ENCODE measurements around the gene OPN4.

The OPN4 gene

GRCh38 chr10:86663576-86664339 is 9.4 kb downstream of the OPN4 start:
- no peak for DNase-seq (ENCODE audit: low spot score)
- TF ChIP-seq CTCF (IDR thresholded peaks at IDR 0.05; ENCODE audit: extremely low read depth, missing control alignments) = no peak

GRCh38 chr10:86664341-86665217 is 10.2 kb downstream of the OPN4 start:
- no peak for TF ChIP-seq CTCF (IDR thresholded peaks at IDR 0.05; ENCODE audit: extremely low read depth, missing control alignments)
- DNase-seq (ENCODE audit: low spot score) = no peak

- no peak for TF ChIP-seq CTCF (IDR thresholded peaks at IDR 0.05; ENCODE audit: extremely low read depth, missing control alignments)
- DNase-seq (ENCODE audit: low spot score) = no peak
Measured at GRCh38 chr10:86665218-86665607, 10.9 kb downstream of the OPN4 start.

GRCh38 chr10:86665868-86666267 is 11.5 kb downstream of the OPN4 start:
- DNase-seq (ENCODE audit: low spot score) = no peak
- no peak for TF ChIP-seq CTCF (IDR thresholded peaks at IDR 0.05; ENCODE audit: extremely low read depth, missing control alignments)

- TF ChIP-seq CTCF (IDR thresholded peaks at IDR 0.05; ENCODE audit: extremely low read depth, missing control alignments) = no peak
- DNase-seq (ENCODE audit: low spot score) = no peak
Measured at GRCh38 chr10:86666538-86666937, 12.2 kb downstream of the OPN4 start.

GRCh38 chr10:86667421-86668181 is 13.3 kb downstream of the OPN4 start:
- no peak for DNase-seq (ENCODE audit: low spot score)
- TF ChIP-seq CTCF (IDR thresholded peaks at IDR 0.05; ENCODE audit: extremely low read depth, missing control alignments) = no peak

Data from GM20000 (cell line).